H1 (cell line): ENCODE results near the gene ATXN7. TPM values are rescaled to one million over a fixed set of nuclear protein-coding genes. Genes with fewer than 3 reads are reported as not detected.

Experiments
- FOSL1 ChIP-seq: IDR thresholded peaks from 2 replicates; pipeline ENCODE4 v1.6.1; 2011; ENCODE audit warnings: mild to moderate bottlenecking, low read depth, low read length, moderate library complexity; ENCODE audit not compliant: insufficient read depth
- MAFK ChIP-seq: IDR thresholded peaks from 2 replicates; pipeline ENCODE4 v1.6.1; 2012; ENCODE audit warnings: low read depth, mild to moderate bottlenecking, improper control_type of control experiment, low read length
- MAX ChIP-seq: IDR thresholded peaks from 2 replicates; pipeline ENCODE4 v1.6.1; 2012; ENCODE audit warnings: inconsistent platforms
- NRF1 ChIP-seq: IDR thresholded peaks from 2 replicates; pipeline ENCODE4 v1.6.1; 2011; ENCODE audit warnings: mild to moderate bottlenecking, low read depth, low read length, improper control_type of control experiment
- RAD21 ChIP-seq, 2 experiments: IDR thresholded peaks in 1 of 2; conservative IDR thresholded peaks in 1 of 2; 2 replicates each; pipeline ENCODE4 v1.6.1; 2011; ENCODE audit warnings: low read depth in 2 of 2, low read length in 2 of 2, improper control_type of control experiment in 1 of 2, inconsistent platforms in 1 of 2, mild to moderate bottlenecking in 1 of 2, moderate library complexity in 1 of 2
- RBBP5 ChIP-seq: IDR thresholded peaks from 2 replicates; pipeline ENCODE4 v1.7.1; 2012; ENCODE audit warnings: low read depth, mild to moderate bottlenecking, inconsistent platforms, low read length, moderate library complexity, borderline replicate concordance
- TAF7 ChIP-seq: optimal IDR thresholded peaks from 2 replicates; pipeline ENCODE3; 2011; ENCODE audit warnings: low read depth, mild to moderate bottlenecking, inconsistent platforms, low read length, moderate library complexity, borderline replicate concordance
- polyA plus RNA-seq, 7 experiments: library from polyadenylated mRNA; depleted of rRNA in 3 of 7; stranded (reverse) in 5 of 7; unstranded in 2 of 7; fragments of >200 nt in 5 of 7; fragments of 200-250 nt in 2 of 7; gene quantifications; 1 replicate in 5 of 7; 2 replicates in 1 of 7; 4 replicates in 1 of 7; pipeline versions ENCODE4 v1.2.1 to v1.2.3, GENCODE V29; 2011 to 2013; ENCODE audit warnings: missing spikeins in 2 of 7, mixed read lengths in 2 of 7
- total RNA-seq: library from RNA; stranded (reverse); fragmentation: NEBNext Ultra II Directional; extraction: Animal tissue kit (Norgen Biotek cat#: 25700); gene quantifications from 2 replicates; pipeline ENCODE4 v1.2.1, GENCODE V29; 2021
- TF ChIP-seq, protein P1 (sequence below): fragments of 300-600 bp; sonication (generic); IDR thresholded peaks from 2 replicates; pipeline ENCODE4 v1.7.1; 2012; ENCODE audit warnings: low read length, moderate library complexity, mild to moderate bottlenecking, inconsistent platforms; ENCODE audit not compliant: insufficient replicate concordance

ATXN7 gene
- total and polyA plus RNA-seq, 2 of the 8 experiments (the other 6 are each of a cell fraction or from before 2014, with no cell fraction given), result 15.5 to 16.8 TPM

GRCh38 chr3:63980019-63980418 lies 116.4 kb downstream of the ATXN7 start (continued):
- TF ChIP-seq MAX (no peak), NRF1 (no peak), TAF7 (no peak), RBBP5 (no peak), RAD21 (IDR thresholded peaks at IDR 0.05 in 1 of 2, conservative IDR thresholded peaks at IDR 0.05 in 1 of 2; ENCODE audit: low read depth in 2 of 2, low read length in 2 of 2) (no peak), FOSL1 (no peak), MAFK (no peak)
- TF ChIP-seq, protein P1, sequence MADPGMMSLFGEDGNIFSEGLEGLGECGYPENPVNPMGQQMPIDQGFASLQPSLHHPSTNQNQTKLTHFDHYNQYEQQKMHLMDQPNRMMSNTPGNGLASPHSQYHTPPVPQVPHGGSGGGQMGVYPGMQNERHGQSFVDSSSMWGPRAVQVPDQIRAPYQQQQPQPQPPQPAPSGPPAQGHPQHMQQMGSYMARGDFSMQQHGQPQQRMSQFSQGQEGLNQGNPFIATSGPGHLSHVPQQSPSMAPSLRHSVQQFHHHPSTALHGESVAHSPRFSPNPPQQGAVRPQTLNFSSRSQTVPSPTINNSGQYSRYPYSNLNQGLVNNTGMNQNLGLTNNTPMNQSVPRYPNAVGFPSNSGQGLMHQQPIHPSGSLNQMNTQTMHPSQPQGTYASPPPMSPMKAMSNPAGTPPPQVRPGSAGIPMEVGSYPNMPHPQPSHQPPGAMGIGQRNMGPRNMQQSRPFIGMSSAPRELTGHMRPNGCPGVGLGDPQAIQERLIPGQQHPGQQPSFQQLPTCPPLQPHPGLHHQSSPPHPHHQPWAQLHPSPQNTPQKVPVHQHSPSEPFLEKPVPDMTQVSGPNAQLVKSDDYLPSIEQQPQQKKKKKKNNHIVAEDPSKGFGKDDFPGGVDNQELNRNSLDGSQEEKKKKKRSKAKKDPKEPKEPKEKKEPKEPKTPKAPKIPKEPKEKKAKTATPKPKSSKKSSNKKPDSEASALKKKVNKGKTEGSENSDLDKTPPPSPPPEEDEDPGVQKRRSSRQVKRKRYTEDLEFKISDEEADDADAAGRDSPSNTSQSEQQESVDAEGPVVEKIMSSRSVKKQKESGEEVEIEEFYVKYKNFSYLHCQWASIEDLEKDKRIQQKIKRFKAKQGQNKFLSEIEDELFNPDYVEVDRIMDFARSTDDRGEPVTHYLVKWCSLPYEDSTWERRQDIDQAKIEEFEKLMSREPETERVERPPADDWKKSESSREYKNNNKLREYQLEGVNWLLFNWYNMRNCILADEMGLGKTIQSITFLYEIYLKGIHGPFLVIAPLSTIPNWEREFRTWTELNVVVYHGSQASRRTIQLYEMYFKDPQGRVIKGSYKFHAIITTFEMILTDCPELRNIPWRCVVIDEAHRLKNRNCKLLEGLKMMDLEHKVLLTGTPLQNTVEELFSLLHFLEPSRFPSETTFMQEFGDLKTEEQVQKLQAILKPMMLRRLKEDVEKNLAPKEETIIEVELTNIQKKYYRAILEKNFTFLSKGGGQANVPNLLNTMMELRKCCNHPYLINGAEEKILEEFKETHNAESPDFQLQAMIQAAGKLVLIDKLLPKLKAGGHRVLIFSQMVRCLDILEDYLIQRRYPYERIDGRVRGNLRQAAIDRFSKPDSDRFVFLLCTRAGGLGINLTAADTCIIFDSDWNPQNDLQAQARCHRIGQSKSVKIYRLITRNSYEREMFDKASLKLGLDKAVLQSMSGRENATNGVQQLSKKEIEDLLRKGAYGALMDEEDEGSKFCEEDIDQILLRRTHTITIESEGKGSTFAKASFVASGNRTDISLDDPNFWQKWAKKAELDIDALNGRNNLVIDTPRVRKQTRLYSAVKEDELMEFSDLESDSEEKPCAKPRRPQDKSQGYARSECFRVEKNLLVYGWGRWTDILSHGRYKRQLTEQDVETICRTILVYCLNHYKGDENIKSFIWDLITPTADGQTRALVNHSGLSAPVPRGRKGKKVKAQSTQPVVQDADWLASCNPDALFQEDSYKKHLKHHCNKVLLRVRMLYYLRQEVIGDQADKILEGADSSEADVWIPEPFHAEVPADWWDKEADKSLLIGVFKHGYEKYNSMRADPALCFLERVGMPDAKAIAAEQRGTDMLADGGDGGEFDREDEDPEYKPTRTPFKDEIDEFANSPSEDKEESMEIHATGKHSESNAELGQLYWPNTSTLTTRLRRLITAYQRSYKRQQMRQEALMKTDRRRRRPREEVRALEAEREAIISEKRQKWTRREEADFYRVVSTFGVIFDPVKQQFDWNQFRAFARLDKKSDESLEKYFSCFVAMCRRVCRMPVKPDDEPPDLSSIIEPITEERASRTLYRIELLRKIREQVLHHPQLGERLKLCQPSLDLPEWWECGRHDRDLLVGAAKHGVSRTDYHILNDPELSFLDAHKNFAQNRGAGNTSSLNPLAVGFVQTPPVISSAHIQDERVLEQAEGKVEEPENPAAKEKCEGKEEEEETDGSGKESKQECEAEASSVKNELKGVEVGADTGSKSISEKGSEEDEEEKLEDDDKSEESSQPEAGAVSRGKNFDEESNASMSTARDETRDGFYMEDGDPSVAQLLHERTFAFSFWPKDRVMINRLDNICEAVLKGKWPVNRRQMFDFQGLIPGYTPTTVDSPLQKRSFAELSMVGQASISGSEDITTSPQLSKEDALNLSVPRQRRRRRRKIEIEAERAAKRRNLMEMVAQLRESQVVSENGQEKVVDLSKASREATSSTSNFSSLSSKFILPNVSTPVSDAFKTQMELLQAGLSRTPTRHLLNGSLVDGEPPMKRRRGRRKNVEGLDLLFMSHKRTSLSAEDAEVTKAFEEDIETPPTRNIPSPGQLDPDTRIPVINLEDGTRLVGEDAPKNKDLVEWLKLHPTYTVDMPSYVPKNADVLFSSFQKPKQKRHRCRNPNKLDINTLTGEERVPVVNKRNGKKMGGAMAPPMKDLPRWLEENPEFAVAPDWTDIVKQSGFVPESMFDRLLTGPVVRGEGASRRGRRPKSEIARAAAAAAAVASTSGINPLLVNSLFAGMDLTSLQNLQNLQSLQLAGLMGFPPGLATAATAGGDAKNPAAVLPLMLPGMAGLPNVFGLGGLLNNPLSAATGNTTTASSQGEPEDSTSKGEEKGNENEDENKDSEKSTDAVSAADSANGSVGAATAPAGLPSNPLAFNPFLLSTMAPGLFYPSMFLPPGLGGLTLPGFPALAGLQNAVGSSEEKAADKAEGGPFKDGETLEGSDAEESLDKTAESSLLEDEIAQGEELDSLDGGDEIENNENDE, result no peak
